CD8-positive, alpha-beta memory T cell (primary cell): ENCODE measurements around the gene PTTG2. TPM values are rescaled to one million over a fixed set of nuclear protein-coding genes. Genes with fewer than 3 reads are reported as not detected.
A peak's percentile ranks its signal among the peaks of the same experiment; 100 is the strongest.

Experiments used
- CTCF ChIA-PET: fragments of 350-600 bp; sonication (Branson Sonifier 250); formaldehyde crosslinking; loops from one replicate; lab custom pipeline; 2021; ENCODE audit warnings: antibody characterized with exemption; lab: Charles Lee
- POLR2A ChIA-PET: fragments of 350-600 bp; sonication (Branson Sonifier 250); formaldehyde crosslinking; loops from one replicate; lab custom pipeline; 2021; ENCODE audit warnings: antibody characterized with exemption; lab: Charles Lee
- DNase-seq, 5 donors: peaks; one replicate each; pipeline versions ENCODE4 v3.0.0 to v3.0.0-alpha.2; 2020 to 2022; ENCODE audit warnings: mixed read lengths in 1 of 5
- H3K27ac ChIP-seq: one replicate; pipeline ENCODE4 v1.7.0; 2013; ENCODE audit warnings: low read depth, mild to moderate bottlenecking, low read length, moderate library complexity
- H3K27me3 ChIP-seq: 2 replicates; pipeline ENCODE4 v1.7.0; 2013; ENCODE audit warnings: low read length, mild to moderate bottlenecking; ENCODE audit not compliant: insufficient read depth, poor library complexity, severe bottlenecking
- H3K36me3 ChIP-seq: 2 replicates; pipeline ENCODE4 v1.7.0; 2013; ENCODE audit warnings: mild to moderate bottlenecking, low read length, moderate library complexity; ENCODE audit not compliant: insufficient read depth
- H3K4me1 ChIP-seq: 2 replicates; pipeline ENCODE4 v1.7.0; 2013; ENCODE audit warnings: mild to moderate bottlenecking, low read length, moderate library complexity; ENCODE audit not compliant: insufficient read depth
- H3K4me3 ChIP-seq: 2 replicates; pipeline ENCODE4 v1.7.0; 2013; ENCODE audit warnings: mild to moderate bottlenecking, low read length
- H3K9me3 ChIP-seq: 2 replicates; pipeline ENCODE4 v1.7.0; 2013; ENCODE audit warnings: mild to moderate bottlenecking, low read length
- H3K27ac Mint-ChIP-seq, 8 donors: one replicate each; pipeline ENCODE4 v1.8.0; 2020 to 2021; ENCODE audit warnings: mixed read lengths in 8 of 8, mild to moderate bottlenecking in 6 of 8, inconsistent platforms in 3 of 8, moderate library complexity in 3 of 8
- H3K27me3 Mint-ChIP-seq, 2 donors: one replicate each; pipeline ENCODE4 v1.8.0; 2020 to 2021; ENCODE audit warnings: mixed read lengths in 2 of 2, mild to moderate bottlenecking in 1 of 2, moderate library complexity in 1 of 2
- H3K36me3 Mint-ChIP-seq, 3 donors: one replicate each; pipeline ENCODE4 v1.8.0; 2020 to 2021; ENCODE audit warnings: mixed read lengths in 3 of 3, inconsistent platforms in 1 of 3, mild to moderate bottlenecking in 1 of 3
- H3K4me1 Mint-ChIP-seq, 3 donors: one replicate each; pipeline ENCODE4 v1.8.0; 2020 to 2021; ENCODE audit warnings: mixed read lengths in 3 of 3, inconsistent platforms in 1 of 3, mild to moderate bottlenecking in 1 of 3
- H3K4me3 Mint-ChIP-seq, 7 donors: one replicate each; pipeline ENCODE4 v1.8.0; 2020 to 2021; ENCODE audit warnings: mixed read lengths in 7 of 7, mild to moderate bottlenecking in 6 of 7, moderate library complexity in 4 of 7, inconsistent platforms in 2 of 7
- H3K9me3 Mint-ChIP-seq, 5 donors: one replicate each; pipeline ENCODE4 v1.8.0; 2020 to 2022; ENCODE audit warnings: mixed read lengths in 5 of 5, mild to moderate bottlenecking in 3 of 5, moderate library complexity in 2 of 5, inconsistent platforms in 1 of 5
- polyA plus RNA-seq: library from polyadenylated mRNA; unstranded; fragments of 300-500 nt; fragmentation: Illumina TruSeq; gene quantifications from one replicate; pipeline ENCODE4 v1.2.3, GENCODE V29; 2021
- total RNA-seq, 2 experiments: library from RNA; stranded (reverse); gene quantifications; one replicate each; pipeline ENCODE4 v1.2.3, GENCODE V29; 2021

PTTG2 gene
- total and polyA plus RNA-seq, 3 experiments from 2014 or later = 0.55 TPM; not detected in 2

- peaks cover 5% of the 10 kb centered on the region for H3K4me1 ChIP-seq
- H3K4me1 Mint-ChIP-seq = peaks cover 16 to 33% (median 23%) of the 10 kb centered on the region in 3 donors
- no peak overlapping the region for H3K4me3 ChIP-seq
- no peaks in the 10 kb centered on the region for H3K27me3 ChIP-seq
- CTCF ChIA-PET = interaction anchor here (0.7 to 1.0 kb wide), 3 partner anchors 44 to 100 kb away, joined by 3 to 4 read pairs (median 3); no protein-coding TSS in a partner anchor
- H3K9me3 ChIP-seq = no peaks in the 10 kb centered on the region
- POLR2A ChIA-PET = no interaction called here
- no peak overlapping the region for H3K27ac ChIP-seq
- peaks cover 0 to 3% (median 0%) of the 10 kb centered on the region in 5 donors for H3K9me3 Mint-ChIP-seq
- peaks cover 0 to 8% (median 7%) of the 10 kb centered on the region in 3 donors for H3K36me3 Mint-ChIP-seq
- no peak overlapping the region for H3K4me3 Mint-ChIP-seq
- no peaks in the 10 kb centered on the region for H3K36me3 ChIP-seq
- no peak for DNase-seq
- peak overlapping the region in 2 of 8 donors; percentile 33 to 68 for H3K27ac Mint-ChIP-seq
- peaks cover 0 to 6% of the 10 kb centered on the region in 2 donors for H3K27me3 Mint-ChIP-seq
Measured at GRCh38 chr4:37991623-37992410, 31.6 kb downstream of the PTTG2 start.

DNA sequence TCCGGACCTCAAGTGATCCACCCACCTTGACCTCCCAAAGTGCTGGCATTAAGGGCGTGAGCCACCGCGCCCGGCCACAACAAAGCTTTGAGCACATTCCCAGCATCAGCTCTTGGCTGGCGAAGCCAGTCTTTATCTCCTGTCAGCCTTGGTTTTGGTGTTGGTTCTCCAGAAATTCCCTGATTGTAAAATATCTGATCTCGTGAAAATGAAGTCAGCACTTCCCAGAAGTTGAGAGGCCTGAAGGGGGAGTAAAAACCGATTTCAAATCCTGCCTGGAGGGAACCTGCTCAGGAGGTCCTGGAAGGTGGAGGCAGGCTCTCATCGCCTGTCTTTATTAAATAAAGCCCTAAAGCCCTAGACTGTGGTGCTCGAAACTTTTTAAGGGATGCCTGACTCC is 33.6 kb downstream of the PTTG2 start:
- no peak overlapping the region for H3K27ac ChIP-seq
- H3K36me3 ChIP-seq = no peaks in the 10 kb centered on the region
- no peaks in the 10 kb centered on the region for H3K27me3 ChIP-seq
- Mint-ChIP-seq H3K27ac (no peak overlapping the region), H3K27me3 (peaks cover 0 to 6% of the 10 kb centered on the region in 2 donors), H3K9me3 (peaks cover 0 to 3% (median 0%) of the 10 kb centered on the region in 5 donors), H3K4me1 (peaks cover 23 to 36% (median 27%) of the 10 kb centered on the region in 3 donors), H3K36me3 (peaks cover 2 to 7% (median 3%) of the 10 kb centered on the region in 3 donors), H3K4me3 (no peak overlapping the region)
- H3K4me1 ChIP-seq = peaks cover 5% of the 10 kb centered on the region
- DNase-seq = no peak
- H3K4me3 ChIP-seq = no peak overlapping the region
- H3K9me3 ChIP-seq = no peaks in the 10 kb centered on the region
- ChIA-PET POLR2A (no interaction called here), CTCF (no interaction called here)

DNA sequence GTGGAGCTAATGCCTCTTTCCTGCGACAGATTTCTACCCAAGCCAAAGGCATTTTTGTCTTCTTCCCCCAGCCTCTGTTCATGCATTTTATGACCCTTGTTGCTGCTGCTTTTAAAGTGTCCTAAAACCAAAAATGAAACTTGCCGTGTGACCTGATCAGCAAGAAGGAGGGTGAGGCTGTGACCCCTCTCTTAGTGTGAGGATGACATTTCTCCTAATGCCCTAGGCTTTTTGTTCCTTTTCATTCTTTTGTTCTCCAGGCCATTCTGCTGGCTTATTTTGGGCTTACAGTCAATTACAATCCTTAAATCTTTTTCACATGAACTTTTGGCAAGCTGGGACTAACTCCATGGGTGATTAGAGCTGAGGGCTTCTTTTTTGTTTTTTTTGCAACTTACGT is 34.4 kb downstream of the PTTG2 start:
- Histone ChIP-seq H3K9me3 (no peaks in the 10 kb centered on the region), H3K27me3 (no peaks in the 10 kb centered on the region), H3K4me1 (peaks cover 5% of the 10 kb centered on the region), H3K4me3 (no peak overlapping the region), H3K27ac (no peak overlapping the region), H3K36me3 (no peaks in the 10 kb centered on the region)
- Mint-ChIP-seq H3K27ac (peak overlapping the region in 4 of 8 donors; percentile 1 to 81 (median 44)), H3K4me1 (peaks cover 29 to 42% (median 34%) of the 10 kb centered on the region in 3 donors), H3K27me3 (peaks cover 0 to 6% of the 10 kb centered on the region in 2 donors), H3K4me3 (no peak overlapping the region), H3K36me3 (peaks cover 0 to 5% (median 3%) of the 10 kb centered on the region in 3 donors), H3K9me3 (peaks cover 0 to 3% (median 0%) of the 10 kb centered on the region in 5 donors)
- POLR2A ChIA-PET = no interaction called here
- CTCF ChIA-PET = no interaction called here
- no peak for DNase-seq

GRCh38 chr4:37995299-37995821 is 35.2 kb downstream of the PTTG2 start:
- DNase-seq = no peak
- Histone ChIP-seq H3K4me1 (peaks cover 5% of the 10 kb centered on the region), H3K9me3 (no peaks in the 10 kb centered on the region), H3K4me3 (no peak overlapping the region), H3K27ac (no peak overlapping the region), H3K36me3 (no peaks in the 10 kb centered on the region), H3K27me3 (no peaks in the 10 kb centered on the region)
- peaks cover 30 to 48% (median 39%) of the 10 kb centered on the region in 3 donors for H3K4me1 Mint-ChIP-seq
- peak overlapping the region in 2 of 8 donors; percentile 11 to 33 for H3K27ac Mint-ChIP-seq
- ChIA-PET POLR2A (no interaction called here), CTCF (no interaction called here)
- no peak overlapping the region for H3K4me3 Mint-ChIP-seq
- H3K36me3 Mint-ChIP-seq = peaks cover 0 to 5% (median 3%) of the 10 kb centered on the region in 3 donors
- peaks cover 0 to 3% (median 0%) of the 10 kb centered on the region in 5 donors for H3K9me3 Mint-ChIP-seq
- peaks cover 0 to 6% of the 10 kb centered on the region in 2 donors for H3K27me3 Mint-ChIP-seq

DNA sequence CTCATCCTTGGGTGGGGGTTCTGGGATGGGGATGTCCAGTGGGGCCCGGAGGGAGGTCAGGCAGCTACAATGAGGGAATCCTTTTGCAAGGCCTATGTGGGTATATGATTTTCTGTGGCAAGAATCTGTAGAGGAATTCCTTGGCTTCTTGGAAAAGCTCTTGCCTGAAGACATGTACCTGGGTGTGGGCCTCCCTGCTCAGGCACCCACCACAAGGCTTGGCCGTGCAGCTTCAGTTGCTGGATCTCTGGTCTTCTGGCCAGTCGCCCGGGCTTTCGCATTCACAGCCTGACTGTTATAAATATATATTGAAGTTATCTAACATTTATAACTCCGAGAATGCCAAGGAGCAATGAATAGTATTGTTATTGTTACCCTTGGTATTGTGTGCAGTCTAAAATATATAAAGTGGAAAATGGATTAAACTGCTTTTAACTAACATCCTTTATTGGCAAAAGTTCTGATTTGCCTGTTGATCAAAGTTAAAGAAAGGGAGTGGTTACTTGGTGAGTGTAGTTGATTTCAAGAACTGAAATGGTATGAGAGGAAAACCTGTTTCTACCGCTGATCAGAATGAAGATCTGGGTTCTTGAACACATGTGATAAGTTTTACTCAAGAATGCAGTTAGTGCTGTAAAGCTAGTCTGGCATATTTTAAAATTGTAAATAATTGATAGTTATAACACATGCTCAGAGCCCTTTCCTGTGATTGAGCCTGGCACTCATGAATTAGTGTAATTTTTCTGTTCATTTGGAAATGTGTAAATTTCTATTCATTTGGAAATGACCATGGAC is 36.0 kb downstream of the PTTG2 start:
- Histone ChIP-seq H3K4me1 (peaks cover 5% of the 10 kb centered on the region), H3K9me3 (no peaks in the 10 kb centered on the region), H3K4me3 (no peak overlapping the region), H3K27ac (no peak overlapping the region), H3K27me3 (no peaks in the 10 kb centered on the region), H3K36me3 (no peaks in the 10 kb centered on the region)
- DNase-seq = no peak
- ChIA-PET POLR2A (no interaction called here), CTCF (no interaction called here)
- peaks cover 0 to 6% of the 10 kb centered on the region in 2 donors for H3K27me3 Mint-ChIP-seq
- H3K36me3 Mint-ChIP-seq = peaks cover 0 to 5% (median 3%) of the 10 kb centered on the region in 3 donors
- H3K4me3 Mint-ChIP-seq = no peak overlapping the region
- peak overlapping the region in 1 of 8 donors; percentile 13 for H3K27ac Mint-ChIP-seq
- peaks cover 33 to 48% (median 39%) of the 10 kb centered on the region in 3 donors for H3K4me1 Mint-ChIP-seq
- peaks cover 0 to 3% (median 0%) of the 10 kb centered on the region in 5 donors for H3K9me3 Mint-ChIP-seq

DNA sequence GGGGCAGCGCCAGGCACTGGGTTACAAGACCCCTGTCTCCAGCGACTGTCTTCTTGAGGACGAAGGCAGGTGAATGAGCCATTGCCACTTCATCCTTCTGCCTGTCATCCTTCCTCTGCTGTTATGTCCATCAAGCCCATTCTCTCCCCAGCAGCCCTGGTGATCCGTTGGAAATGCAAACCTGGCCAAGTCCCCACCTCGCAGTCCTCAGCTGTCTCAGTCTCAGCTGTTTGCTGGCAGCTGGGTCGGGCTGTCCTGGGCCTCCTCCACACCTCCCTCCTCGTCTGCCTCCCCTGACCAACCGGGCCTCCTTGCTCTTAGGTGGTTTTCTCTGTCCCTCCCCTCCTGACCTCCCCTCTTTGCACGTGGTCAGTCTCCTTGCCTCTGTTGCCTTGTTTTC is 38.0 kb downstream of the PTTG2 start:
- no peaks in the 10 kb centered on the region for H3K36me3 ChIP-seq
- H3K27ac ChIP-seq = no peak overlapping the region
- Mint-ChIP-seq H3K4me1 (peaks cover 42 to 57% (median 50%) of the 10 kb centered on the region in 3 donors), H3K27ac (peak overlapping the region in 3 of 8 donors; percentile 11 to 66 (median 15)), H3K36me3 (peaks cover 0 to 3% (median 0%) of the 10 kb centered on the region in 3 donors), H3K4me3 (no peak overlapping the region), H3K27me3 (no peaks in the 10 kb centered on the region), H3K9me3 (no peaks in the 10 kb centered on the region)
- no peaks in the 10 kb centered on the region for H3K27me3 ChIP-seq
- peaks cover 16% of the 10 kb centered on the region for H3K4me1 ChIP-seq
- ChIA-PET CTCF (no interaction called here), POLR2A (no interaction called here)
- no peak for DNase-seq
- H3K9me3 ChIP-seq = no peaks in the 10 kb centered on the region
- no peak overlapping the region for H3K4me3 ChIP-seq

- H3K4me3 Mint-ChIP-seq = peak overlapping the region in 3 of 7 donors; percentile 25 to 40 (median 32)
Measured at GRCh38 chr4:37999000-37999716, 39.0 kb downstream of the PTTG2 start.

More at GRCh38 chr4:37999000-37999716, 39.0 kb downstream of the PTTG2 start:
- H3K27me3 ChIP-seq = no peaks in the 10 kb centered on the region
- peak in 2 of 5 donors; percentile 11 to 17 for DNase-seq
- no peaks in the 10 kb centered on the region for H3K9me3 ChIP-seq
- H3K36me3 ChIP-seq = no peaks in the 10 kb centered on the region
- Mint-ChIP-seq H3K27ac (peak overlapping the region in 4 of 8 donors; percentile 14 to 86 (median 50)), H3K36me3 (peaks cover 0 to 3% (median 0%) of the 10 kb centered on the region in 3 donors), H3K4me1 (peaks cover 48 to 60% (median 58%) of the 10 kb centered on the region in 3 donors), H3K9me3 (no peaks in the 10 kb centered on the region), H3K27me3 (no peaks in the 10 kb centered on the region)
- H3K4me3 ChIP-seq = no peak overlapping the region
- no peak overlapping the region for H3K27ac ChIP-seq
- POLR2A ChIA-PET = no interaction called here
- CTCF ChIA-PET = no interaction called here
- peaks cover 12% of the 10 kb centered on the region for H3K4me1 ChIP-seq
